GM23338 (cell line): ENCODE measurements around the gene L1CAM. TPM values are rescaled to one million over a fixed set of nuclear protein-coding genes. Genes with fewer than 3 reads are reported as not detected.

ENCODE experiments used
- ATAC-seq: fragments of 200-7000 bp; cut with Tn5 transposase; 3 replicates; pipeline ENCODE4 v1.9.1; 2020
- DNase-seq: peaks from one replicate; pipeline ENCODE4 v3.0.0-alpha.2; 2015; ENCODE audit warnings: low spot score
- H2AFZ ChIP-seq: fragments of 200-600 bp; sonication (generic); 2 replicates; pipeline ENCODE4 v1.8.0; 2016; ENCODE audit warnings: antibody characterized with exemption, mild to moderate bottlenecking, moderate library complexity
- H3F3A ChIP-seq: fragments of 200-600 bp; sonication (generic); replicated peaks from 2 replicates; pipeline ENCODE4 v1.8.0; 2017; ENCODE audit warnings: antibody characterized with exemption, mixed run types, low read depth
- H3K27ac ChIP-seq: fragments of 200-600 bp; sonication (generic); 2 replicates; pipeline ENCODE4 v1.6.1; 2016; ENCODE audit warnings: low read depth
- H3K27me3 ChIP-seq: fragments of 200-600 bp; sonication (generic); 2 replicates; pipeline ENCODE4 v1.8.0; 2016; ENCODE audit warnings: mild to moderate bottlenecking, mixed run types, moderate library complexity; ENCODE audit not compliant: insufficient read depth
- H3K36me3 ChIP-seq: fragments of 200-600 bp; sonication (generic); 2 replicates; pipeline ENCODE4 v1.8.0; 2016; ENCODE audit warnings: mild to moderate bottlenecking; ENCODE audit not compliant: insufficient read depth
- H3K4me1 ChIP-seq: fragments of 200-600 bp; sonication (generic); 2 replicates; pipeline ENCODE4 v1.8.0; 2016; ENCODE audit warnings: mild to moderate bottlenecking, moderate library complexity; ENCODE audit not compliant: insufficient read depth
- H3K4me2 ChIP-seq: fragments of 200-600 bp; sonication (generic); 2 replicates; pipeline ENCODE4 v1.7.1; 2017; ENCODE audit warnings: mixed run types
- H3K4me3 ChIP-seq: fragments of 200-600 bp; sonication (generic); 2 replicates; pipeline ENCODE4 v1.6.1; 2016; ENCODE audit warnings: mixed run types
- H3K79me2 ChIP-seq: fragments of 200-600 bp; sonication (generic); replicated peaks from 2 replicates; pipeline ENCODE4 v1.8.0; 2017; ENCODE audit warnings: mild to moderate bottlenecking; ENCODE audit not compliant: insufficient read depth
- H3K9me2 ChIP-seq: fragments of 200-600 bp; sonication (generic); 2 replicates; pipeline ENCODE4 v1.8.0; 2017; ENCODE audit not compliant: insufficient read depth
- H4K20me1 ChIP-seq: fragments of 200-600 bp; sonication (generic); replicated peaks from 2 replicates; pipeline ENCODE4 v1.8.0; 2017; ENCODE audit warnings: mild to moderate bottlenecking; ENCODE audit not compliant: insufficient read depth
- H3K27ac Mint-ChIP-seq: 2 replicates; pipeline ENCODE4 v1.8.0; 2020; ENCODE audit warnings: inconsistent platforms, mild to moderate bottlenecking, moderate library complexity, mixed read lengths
- H3K27me3 Mint-ChIP-seq: 3 replicates; pipeline ENCODE4 v1.8.0; 2022; ENCODE audit warnings: low read depth, mild to moderate bottlenecking, moderate library complexity, mixed read lengths, inconsistent platforms; ENCODE audit not compliant: insufficient read depth, poor library complexity
- H3K36me3 Mint-ChIP-seq: 3 replicates; pipeline ENCODE4 v1.8.0; 2021; ENCODE audit warnings: low read depth, mild to moderate bottlenecking, inconsistent platforms, moderate library complexity, mixed read lengths
- H3K4me1 Mint-ChIP-seq: 3 replicates; pipeline ENCODE4 v1.8.0; 2020; ENCODE audit warnings: mild to moderate bottlenecking, inconsistent platforms, mixed read lengths
- H3K4me3 Mint-ChIP-seq: 3 replicates; pipeline ENCODE4 v1.8.0; 2021; ENCODE audit warnings: moderate library complexity, mild to moderate bottlenecking, inconsistent platforms, mixed read lengths
- H3K9me3 Mint-ChIP-seq: 3 replicates; pipeline ENCODE4 v1.8.0; 2020; ENCODE audit warnings: moderate library complexity, mild to moderate bottlenecking, inconsistent platforms, mixed read lengths
- CREB1 ChIP-seq: fragments of 250-450 bp; sonication (Bioruptor Pico); IDR thresholded peaks from 2 replicates; pipeline ENCODE4 v1.5.0; 2020; ENCODE audit warnings: low read depth, mild to moderate bottlenecking, moderate library complexity
- EZH2 ChIP-seq: fragments of 200-600 bp; sonication (generic); IDR thresholded peaks from one replicate; pipeline ENCODE4 v1.8.0; 2017; ENCODE audit warnings: antibody characterized with exemption, mild to moderate bottlenecking, low read depth; ENCODE audit not compliant: unreplicated experiment
- EZH2phosphoT487 ChIP-seq: fragments of 200-600 bp; sonication (generic); IDR thresholded peaks from one replicate; pipeline ENCODE4 v1.8.1; 2018; ENCODE audit warnings: antibody characterized with exemption; ENCODE audit not compliant: unreplicated experiment
- NANOG ChIP-seq: IDR thresholded peaks from 2 replicates; pipeline ENCODE4 v1.6.1; 2016; ENCODE audit warnings: antibody characterized with exemption, borderline replicate concordance
- POLR2AphosphoS5 ChIP-seq: IDR thresholded peaks from 2 replicates; pipeline ENCODE4 v1.6.1; 2016; ENCODE audit warnings: antibody characterized with exemption, low read depth
- STAT1 ChIP-seq: IDR thresholded peaks from one replicate; pipeline ENCODE4 v1.6.1; 2016; ENCODE audit warnings: antibody characterized with exemption; ENCODE audit not compliant: unreplicated experiment
- ZNF331 ChIP-seq: fragments of 250-450 bp; sonication (Bioruptor Pico); IDR thresholded peaks from 2 replicates; pipeline ENCODE4 v1.5.0; 2020; ENCODE audit warnings: low read depth, mild to moderate bottlenecking, moderate library complexity
- polyA plus RNA-seq: library from polyadenylated mRNA; unstranded; fragments of >200 nt; fragmentation: Nextera tagmentation; extraction: Ambion mirVana; gene quantifications from 2 replicates; pipeline ENCODE4 v1.2.1, GENCODE V29; 2016
- total RNA-seq: library from RNA; depleted of rRNA; stranded (reverse); fragments of >200 nt; shearing (Covaris generic); gene quantifications from 2 replicates; pipeline ENCODE4 v1.2.3, GENCODE V29; 2014
- TF ChIP-seq, protein P1 (sequence below): IDR thresholded peaks from one replicate; pipeline ENCODE4 v1.6.1; 2018; ENCODE audit warnings: antibody characterized with exemption; ENCODE audit not compliant: unreplicated experiment
- TF ChIP-seq, protein P2 (sequence below), 2 experiments: fragments of 200-600 bp in 1 of 2; sonication (generic) in 1 of 2; conservative IDR thresholded peaks; 2 replicates each; pipeline versions ENCODE4 v1.5.1 to v1.6.1; 2016 to 2017; ENCODE audit warnings: antibody characterized with exemption in 2 of 2, low read depth in 2 of 2, mild to moderate bottlenecking in 2 of 2, moderate library complexity in 1 of 2

L1CAM gene
- total and polyA plus RNA-seq, 2 experiments from 2014 or later = 7.4 to 29.2 TPM

DNA sequence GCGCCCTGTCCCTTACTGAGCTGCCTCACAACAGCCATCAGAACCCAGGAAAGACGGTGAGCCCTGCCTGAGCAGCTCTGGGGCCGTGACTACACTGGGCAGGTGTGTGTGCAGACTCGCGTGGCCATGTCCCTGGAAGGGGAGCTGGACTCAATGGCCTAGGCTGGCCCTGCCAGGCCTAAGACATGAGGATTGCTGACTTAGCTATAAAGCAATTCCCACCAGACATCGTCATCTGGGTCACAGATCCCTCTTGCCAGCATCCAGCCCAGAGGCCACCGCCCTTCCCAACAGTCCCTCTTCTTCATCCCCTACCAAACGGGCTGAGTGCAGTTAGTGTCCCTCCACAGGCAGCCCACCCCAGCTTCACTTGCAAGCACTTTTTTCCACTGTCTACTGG, 45.2 kb upstream of the L1CAM start:
- Histone ChIP-seq H3K27me3 (no peaks in the 10 kb centered on the region), H3K4me3 (no peak overlapping the region), H3K4me1 (peaks cover 3% of the 10 kb centered on the region; the same call in 1 of the 2 replicates), H3K79me2 (peaks cover 12% of the 10 kb centered on the region), H3K27ac (no peak overlapping the region), H3K36me3 (no peaks in the 10 kb centered on the region), H2AFZ (no peak overlapping the region), H3K4me2 (no peak overlapping the region), H3K9me2 (no peaks in the 10 kb centered on the region), H4K20me1 (no peaks in the 10 kb centered on the region; the same call in 1 of the 2 replicates), H3F3A (0 out of 2 replicates have a peak, but pooled peaks cover 5% of the 10 kb centered on the region)
- ATAC-seq = no peak
- Mint-ChIP-seq H3K27me3 (peaks cover 11% of the 10 kb centered on the region), H3K4me1 (peaks cover 11% of the 10 kb centered on the region), H3K9me3 (no peaks in the 10 kb centered on the region; the same call in 2 of the 3 replicates), H3K4me3 (no peak overlapping the region), H3K36me3 (peaks cover 24% of the 10 kb centered on the region), H3K27ac (no peak overlapping the region)
- no peak for TF ChIP-seq NANOG
- no peak for TF ChIP-seq ZNF331
- TF ChIP-seq EZH2 = no peak
- TF ChIP-seq STAT1 = no peak
- TF ChIP-seq, protein P1, sequence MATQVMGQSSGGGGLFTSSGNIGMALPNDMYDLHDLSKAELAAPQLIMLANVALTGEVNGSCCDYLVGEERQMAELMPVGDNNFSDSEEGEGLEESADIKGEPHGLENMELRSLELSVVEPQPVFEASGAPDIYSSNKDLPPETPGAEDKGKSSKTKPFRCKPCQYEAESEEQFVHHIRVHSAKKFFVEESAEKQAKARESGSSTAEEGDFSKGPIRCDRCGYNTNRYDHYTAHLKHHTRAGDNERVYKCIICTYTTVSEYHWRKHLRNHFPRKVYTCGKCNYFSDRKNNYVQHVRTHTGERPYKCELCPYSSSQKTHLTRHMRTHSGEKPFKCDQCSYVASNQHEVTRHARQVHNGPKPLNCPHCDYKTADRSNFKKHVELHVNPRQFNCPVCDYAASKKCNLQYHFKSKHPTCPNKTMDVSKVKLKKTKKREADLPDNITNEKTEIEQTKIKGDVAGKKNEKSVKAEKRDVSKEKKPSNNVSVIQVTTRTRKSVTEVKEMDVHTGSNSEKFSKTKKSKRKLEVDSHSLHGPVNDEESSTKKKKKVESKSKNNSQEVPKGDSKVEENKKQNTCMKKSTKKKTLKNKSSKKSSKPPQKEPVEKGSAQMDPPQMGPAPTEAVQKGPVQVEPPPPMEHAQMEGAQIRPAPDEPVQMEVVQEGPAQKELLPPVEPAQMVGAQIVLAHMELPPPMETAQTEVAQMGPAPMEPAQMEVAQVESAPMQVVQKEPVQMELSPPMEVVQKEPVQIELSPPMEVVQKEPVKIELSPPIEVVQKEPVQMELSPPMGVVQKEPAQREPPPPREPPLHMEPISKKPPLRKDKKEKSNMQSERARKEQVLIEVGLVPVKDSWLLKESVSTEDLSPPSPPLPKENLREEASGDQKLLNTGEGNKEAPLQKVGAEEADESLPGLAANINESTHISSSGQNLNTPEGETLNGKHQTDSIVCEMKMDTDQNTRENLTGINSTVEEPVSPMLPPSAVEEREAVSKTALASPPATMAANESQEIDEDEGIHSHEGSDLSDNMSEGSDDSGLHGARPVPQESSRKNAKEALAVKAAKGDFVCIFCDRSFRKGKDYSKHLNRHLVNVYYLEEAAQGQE = no peak
- DNase-seq = no peak

DNA sequence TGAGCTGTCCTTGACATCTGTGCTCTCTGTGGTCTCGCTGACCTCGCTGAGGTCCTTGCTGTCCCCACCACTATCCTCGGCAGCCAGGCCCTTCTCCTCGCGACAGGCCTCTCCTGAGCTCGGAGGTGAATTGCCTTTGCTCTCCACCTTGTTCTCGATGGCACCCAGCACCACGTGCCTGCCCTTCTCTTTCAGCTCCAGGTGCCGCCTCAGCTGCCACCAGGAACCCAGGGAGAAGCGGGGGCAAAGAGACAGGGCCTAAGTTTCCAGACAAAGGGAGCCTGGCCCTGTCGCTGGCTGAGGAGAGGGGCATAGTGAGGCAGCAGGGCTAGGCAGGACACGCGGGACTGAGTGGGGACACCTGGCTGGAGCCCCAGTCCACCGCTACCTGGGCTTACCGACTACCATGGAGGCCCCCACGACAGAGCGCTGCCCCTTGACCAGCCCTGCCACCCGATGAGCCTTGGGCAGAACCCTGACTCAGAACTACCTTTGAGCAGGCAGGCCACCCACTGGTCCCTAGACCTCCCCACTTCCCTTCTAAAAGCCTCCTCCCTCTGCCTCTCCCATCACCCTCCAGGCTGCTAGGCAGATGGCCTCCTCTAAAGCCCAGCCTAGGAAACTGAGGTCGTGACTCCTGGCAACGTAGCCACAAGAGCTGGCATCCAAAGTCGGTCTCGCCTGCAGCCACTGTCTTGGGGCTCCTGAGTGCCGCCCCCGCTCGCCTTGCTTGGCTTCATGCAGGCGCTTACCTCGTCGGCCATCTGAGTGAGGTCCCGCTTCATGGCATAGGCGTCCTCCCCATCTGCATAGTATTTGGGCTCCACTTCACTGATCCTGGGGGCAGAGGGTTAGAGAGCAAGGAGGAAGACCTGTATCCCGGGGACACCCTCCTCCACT, 44.3 kb upstream of the L1CAM start:
- Histone ChIP-seq H3K27ac (no peak overlapping the region), H3F3A (0 out of 2 replicates have a peak, but pooled peaks cover 5% of the 10 kb centered on the region), H3K36me3 (no peaks in the 10 kb centered on the region), H3K27me3 (no peaks in the 10 kb centered on the region), H3K4me3 (no peak overlapping the region), H3K4me1 (peaks cover 4% of the 10 kb centered on the region; the same call in 1 of the 2 replicates), H3K4me2 (no peak overlapping the region), H3K9me2 (no peaks in the 10 kb centered on the region), H4K20me1 (no peaks in the 10 kb centered on the region; the same call in 1 of the 2 replicates), H3K79me2 (peaks cover 12% of the 10 kb centered on the region), H2AFZ (no peak overlapping the region)
- no peak for DNase-seq
- Mint-ChIP-seq H3K9me3 (no peaks in the 10 kb centered on the region; the same call in 2 of the 3 replicates), H3K27me3 (peaks cover 9% of the 10 kb centered on the region), H3K4me3 (no peak overlapping the region), H3K4me1 (peaks cover 13% of the 10 kb centered on the region), H3K27ac (no peak overlapping the region), H3K36me3 (peaks cover 24% of the 10 kb centered on the region)
- no peak for ATAC-seq
- no peak for TF ChIP-seq NANOG
- TF ChIP-seq EZH2 = no peak
- TF ChIP-seq, protein P1 = no peak
- no peak for TF ChIP-seq STAT1
- no peak for TF ChIP-seq ZNF331
- TF ChIP-seq, protein P2, sequence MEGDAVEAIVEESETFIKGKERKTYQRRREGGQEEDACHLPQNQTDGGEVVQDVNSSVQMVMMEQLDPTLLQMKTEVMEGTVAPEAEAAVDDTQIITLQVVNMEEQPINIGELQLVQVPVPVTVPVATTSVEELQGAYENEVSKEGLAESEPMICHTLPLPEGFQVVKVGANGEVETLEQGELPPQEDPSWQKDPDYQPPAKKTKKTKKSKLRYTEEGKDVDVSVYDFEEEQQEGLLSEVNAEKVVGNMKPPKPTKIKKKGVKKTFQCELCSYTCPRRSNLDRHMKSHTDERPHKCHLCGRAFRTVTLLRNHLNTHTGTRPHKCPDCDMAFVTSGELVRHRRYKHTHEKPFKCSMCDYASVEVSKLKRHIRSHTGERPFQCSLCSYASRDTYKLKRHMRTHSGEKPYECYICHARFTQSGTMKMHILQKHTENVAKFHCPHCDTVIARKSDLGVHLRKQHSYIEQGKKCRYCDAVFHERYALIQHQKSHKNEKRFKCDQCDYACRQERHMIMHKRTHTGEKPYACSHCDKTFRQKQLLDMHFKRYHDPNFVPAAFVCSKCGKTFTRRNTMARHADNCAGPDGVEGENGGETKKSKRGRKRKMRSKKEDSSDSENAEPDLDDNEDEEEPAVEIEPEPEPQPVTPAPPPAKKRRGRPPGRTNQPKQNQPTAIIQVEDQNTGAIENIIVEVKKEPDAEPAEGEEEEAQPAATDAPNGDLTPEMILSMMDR (conservative IDR thresholded peaks at IDR 0.05; ENCODE audit: low read depth in 2 of 2) = no peak
- TF ChIP-seq CREB1 (CRISPR knock-in tag) = no peak
- no peak for TF ChIP-seq POLR2AphosphoS5
- TF ChIP-seq EZH2phosphoT487 = no peak
